HG03175 (cell line): ENCODE results near the gene ANKRD28.

Experiments used
- ATAC-seq: cut with Tn5 transposase; IDR thresholded peaks from one replicate; pipeline ENCODE4 v1.9.1; 2021; ENCODE audit warnings: mild to moderate bottlenecking, moderate library complexity; ENCODE audit not compliant: unreplicated experiment

ANKRD28 gene

DNA sequence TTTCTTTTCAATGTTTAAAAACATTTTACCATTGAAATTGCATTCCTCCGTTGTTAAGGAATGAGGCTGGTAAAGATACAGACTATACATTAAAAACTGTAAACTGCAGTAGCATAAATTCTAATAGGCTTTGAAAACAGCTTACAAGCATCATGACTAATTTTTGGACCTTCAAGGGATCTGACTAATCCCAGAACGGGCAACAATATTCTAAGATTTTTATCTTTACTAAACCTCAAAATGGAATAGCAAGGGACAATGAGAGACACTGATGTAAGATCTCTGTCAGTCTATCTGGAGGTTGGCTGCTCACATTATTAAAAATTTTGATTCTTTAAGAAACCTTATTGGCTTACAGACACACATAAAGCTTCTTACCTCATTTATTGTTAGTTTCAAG lies 121.5 kb downstream of the ANKRD28 start:
- ATAC-seq = no peak

DNA sequence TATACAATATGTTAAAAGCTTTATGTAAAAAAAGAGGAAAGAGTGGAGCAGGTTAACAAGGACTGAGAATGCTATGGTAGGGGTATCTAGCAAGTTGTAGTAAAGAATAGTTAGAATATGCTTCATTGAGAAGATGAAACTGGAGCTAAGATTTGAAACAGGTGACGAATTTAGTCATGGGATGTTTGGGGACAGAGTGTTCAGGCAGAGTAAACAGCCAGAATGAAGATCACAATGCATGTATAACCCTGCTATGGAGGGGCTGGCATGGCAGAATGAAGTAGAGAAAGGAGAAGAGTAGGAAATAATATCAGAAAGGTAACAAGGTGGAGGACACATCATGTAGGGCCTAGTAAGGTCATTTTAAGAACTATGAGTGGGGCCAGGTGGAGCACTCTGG lies 124.2 kb downstream of the ANKRD28 start:
- ATAC-seq = no peak

DNA sequence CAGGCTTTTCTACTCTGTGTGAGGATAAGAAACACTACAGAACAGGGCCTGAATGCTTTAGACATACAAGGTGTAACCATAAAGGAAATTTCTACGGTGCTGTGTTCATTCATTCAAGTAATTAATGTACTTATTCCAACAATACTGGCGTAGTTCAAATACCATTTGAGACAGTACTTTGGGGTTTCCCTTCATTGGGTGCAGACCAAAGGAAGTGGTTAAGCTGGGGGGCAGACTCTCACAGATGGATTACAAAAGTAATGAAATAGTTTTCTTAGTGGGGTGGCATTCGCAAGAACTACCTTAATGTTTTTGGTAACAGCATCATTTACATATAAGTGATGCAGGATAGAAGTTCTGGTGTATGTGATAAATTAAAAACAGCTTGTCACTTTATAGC lies 130.3 kb downstream of the ANKRD28 start:
- ATAC-seq = no peak

DNA sequence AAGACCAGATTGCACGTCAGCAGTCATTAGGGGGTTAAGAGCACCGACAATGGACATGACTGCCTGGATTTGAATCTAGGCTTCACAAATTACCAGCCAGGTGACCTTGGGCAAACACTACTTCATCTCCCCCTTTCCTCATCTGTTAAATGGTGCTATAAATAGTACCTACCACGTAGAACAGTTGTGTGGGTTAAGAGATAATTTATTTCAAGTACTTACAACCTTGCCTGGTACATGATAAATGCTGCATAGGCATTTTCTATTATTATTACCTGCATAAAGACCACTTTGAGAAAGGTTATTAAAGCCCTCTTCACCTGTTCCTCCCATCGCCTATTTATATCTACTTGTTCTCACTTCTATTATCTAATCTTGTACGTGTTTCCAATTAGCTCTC lies 131.5 kb downstream of the ANKRD28 start:
- no peak for ATAC-seq

DNA sequence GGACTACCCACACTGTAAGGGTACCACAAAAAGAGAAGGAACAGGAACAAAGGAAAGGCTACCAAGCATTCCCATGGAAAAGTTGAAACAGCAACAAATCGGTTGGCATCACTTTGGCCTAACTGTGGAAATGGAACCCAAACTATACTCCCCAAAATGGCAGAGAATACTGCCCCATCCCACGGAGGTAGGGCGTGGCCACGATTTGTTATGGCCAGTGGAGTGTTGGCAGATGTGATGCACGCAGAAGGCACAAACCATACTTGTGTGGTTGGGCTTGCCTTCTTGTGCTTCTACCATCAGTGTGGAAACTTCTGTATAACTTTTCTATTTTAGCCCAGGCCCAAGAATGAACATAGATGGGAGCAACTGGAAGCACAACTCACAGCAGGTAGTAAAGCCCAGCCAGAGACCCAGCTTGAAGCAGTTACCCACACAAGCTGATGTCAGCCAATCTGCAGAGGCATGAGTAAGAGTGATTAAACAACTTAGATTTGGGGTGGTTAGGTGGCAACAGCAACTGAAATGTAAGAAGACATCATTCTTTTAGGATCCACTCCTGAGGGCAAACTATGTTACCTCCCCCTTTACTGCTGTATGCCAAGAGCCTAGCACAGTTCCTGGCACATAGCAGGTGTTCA lies 132.1 kb downstream of the ANKRD28 start:
- ATAC-seq = no peak

DNA sequence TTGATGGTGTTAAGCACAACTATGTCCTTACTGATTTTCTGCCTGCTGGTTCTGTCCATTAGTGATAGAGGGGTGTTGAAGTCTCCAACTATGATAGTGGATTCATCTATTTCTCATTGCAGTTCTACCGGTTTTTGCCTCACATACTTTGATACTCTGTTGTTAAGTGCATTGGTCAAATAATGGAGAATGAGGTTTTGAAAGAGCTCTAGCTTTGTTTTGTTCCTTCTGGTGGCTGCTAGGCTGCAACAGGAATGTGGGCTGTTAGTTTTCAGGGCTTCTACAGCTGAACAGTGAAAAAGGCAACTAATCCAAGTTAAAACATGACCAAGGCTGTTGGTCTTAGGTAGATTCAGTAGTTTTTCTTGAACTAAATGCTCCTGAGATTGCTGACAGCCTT lies 133.6 kb downstream of the ANKRD28 start:
- ATAC-seq = no peak

DNA sequence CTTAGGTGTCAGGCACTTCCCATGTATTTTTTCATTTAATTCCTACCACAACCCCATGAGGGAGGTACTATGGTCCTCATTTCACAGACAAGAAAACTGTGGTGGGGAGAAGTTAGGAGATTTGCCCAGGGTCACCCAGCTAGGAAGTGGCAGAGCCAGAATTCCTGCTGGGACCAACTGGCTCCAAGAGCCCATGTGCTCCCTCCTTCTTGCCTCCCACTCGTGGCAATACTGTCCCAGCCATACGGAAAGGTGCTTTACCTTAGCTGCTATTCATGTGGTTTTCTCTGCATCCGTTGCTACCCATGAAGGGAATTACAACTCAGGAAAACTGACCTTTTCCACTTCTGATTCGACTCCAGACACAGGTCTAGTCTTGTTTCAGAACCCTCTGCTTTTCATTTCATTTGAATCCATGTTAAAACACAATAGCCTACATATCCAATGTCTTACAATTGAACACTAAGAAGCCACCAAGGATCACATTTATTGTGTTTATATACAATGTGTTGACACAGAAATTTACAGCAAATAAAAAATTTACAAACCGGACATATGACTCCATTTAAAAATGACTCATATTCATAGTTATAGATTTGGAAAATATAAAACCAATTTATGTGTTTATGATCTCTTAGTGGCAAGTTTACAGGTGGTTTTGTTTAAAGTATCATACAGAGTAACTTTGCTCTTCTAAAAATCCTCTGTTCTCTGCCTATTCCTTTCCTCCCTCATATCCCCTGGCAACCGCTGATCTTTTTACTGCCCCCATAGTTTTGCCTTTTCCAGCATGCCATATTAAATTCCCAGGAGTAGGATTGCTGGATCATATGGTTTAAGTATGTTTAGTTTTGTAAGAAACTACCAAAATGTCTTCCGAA lies 137.5 kb downstream of the ANKRD28 start:
- ATAC-seq = no peak

DNA sequence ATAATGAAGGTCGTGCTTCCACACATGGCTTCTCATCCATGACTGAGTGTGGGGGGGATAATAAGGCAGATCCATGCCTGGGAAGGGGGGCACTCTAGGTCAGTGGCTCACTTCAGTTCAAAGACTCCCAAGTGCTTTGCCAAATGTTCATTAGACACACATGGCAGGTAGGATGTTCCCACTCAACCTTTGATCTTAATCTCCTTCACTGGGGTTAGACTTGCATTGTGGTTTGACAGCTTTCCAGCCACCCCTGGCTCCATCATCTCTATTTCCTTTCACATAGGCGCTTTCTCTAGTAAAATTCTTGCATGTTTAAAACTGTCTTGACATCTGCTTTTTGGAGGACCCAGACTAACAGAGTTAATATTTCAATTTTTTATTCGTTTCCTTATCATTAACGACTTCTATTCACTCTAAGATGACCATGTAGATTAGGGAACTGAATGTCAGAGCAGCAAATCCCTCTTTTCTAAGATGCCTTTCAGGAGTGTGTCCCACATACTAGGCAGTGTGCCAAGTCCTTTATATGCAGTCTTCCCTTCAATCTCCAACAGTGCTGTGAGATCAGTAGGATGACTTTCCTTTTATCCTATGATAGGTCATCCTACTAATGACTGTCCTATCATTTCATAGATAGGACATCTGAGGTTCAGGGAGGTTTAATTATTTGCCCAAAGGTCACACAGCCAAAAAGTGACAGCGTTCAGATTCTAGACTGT lies 138.4 kb downstream of the ANKRD28 start:
- ATAC-seq = no peak

DNA sequence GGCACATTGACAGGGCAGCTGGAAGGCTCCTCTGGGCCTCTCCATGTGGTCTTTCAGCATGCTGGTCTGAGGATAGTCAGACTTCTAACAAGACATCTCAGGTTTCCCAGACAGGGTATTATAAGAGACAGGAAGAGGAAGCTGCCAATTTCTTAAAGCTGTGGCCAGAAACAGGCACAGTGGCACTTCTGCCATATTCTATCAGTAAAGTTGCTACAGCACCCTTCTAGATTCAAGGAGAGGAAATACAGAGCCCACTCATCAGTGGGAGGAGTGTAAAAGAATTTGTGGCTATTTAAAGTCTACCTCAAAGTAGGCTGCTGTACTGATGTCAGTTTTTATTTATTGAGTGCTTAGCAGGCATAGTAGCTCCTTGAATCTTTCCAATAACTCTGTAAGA lies 140.8 kb downstream of the ANKRD28 start:
- no peak for ATAC-seq

DNA sequence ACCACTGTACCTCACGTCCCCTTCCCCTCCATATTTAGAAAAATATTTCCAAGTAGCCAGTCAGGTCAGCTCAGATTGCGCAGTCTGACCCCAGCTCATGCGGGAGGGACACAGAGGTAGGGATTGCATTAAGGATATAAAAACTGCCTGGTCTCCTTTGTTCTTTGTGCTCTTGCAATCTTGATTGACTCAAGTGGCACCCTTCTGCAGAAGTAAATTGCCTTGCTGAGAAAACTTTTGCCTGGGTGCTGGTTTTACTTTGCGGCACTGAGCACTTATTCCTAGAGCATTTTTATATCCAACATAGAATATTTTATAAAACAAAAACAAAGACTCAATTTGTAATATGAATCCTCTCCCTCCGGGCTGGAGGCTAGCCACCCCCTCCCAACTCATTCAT lies 141.4 kb downstream of the ANKRD28 start:
- ATAC-seq = no peak

DNA sequence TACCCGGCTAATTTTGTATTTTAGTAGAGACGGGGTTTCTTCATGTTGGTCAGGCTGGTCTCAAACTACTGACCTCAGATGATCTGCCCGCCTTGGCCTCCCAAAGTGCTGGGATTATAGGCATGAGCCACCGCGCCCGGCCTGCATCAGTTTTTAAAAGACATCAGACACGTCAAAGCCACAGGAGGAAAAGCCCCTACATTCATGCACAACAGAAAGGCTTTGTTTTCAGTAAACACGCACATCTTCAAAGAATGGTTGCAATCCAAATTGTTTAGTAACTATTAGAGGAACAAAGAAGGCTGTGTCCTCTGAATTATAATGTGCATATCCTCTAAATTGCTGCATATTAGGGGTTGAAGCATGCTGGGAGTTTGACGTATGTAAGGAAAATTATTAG lies 142.9 kb downstream of the ANKRD28 start:
- ATAC-seq = no peak

DNA sequence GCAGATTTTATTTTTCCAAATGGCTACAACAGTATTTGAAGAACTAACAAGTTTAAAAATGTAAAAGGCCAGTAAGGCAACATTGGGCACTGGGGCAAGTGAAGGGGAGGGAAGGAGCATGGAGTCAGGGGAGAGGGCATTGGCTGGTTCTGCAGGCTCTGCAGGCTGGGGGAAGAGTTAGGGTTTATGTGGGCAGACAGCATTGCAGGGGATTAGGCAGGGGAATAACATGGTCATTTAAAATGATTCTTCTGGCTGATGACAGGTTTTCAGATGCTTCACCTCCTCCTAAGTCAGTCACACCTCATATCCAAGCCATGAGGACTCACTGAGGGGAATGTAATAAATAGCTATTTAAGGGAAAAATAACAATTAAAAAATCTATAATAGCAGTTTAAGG lies 143.7 kb downstream of the ANKRD28 start:
- ATAC-seq = no peak

DNA sequence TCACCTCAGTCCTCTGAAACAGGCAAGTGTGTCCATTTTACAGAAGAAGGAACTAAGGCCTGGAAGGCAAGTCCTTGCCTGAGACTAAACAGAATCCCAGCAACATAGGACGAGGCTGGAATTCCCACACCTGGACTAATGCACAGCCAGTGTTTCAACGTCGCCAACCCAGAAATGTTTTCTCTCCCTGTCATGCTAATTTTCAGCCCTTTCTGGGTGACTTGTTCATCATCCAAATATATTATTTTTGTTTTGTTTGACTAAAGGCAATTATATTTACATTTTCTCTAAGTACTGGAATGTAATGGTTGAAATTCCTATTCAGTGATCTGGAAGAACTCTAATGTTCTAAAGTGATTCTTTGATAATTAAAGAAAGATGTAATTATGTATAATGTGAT lies 144.5 kb downstream of the ANKRD28 start:
- ATAC-seq = no peak

DNA sequence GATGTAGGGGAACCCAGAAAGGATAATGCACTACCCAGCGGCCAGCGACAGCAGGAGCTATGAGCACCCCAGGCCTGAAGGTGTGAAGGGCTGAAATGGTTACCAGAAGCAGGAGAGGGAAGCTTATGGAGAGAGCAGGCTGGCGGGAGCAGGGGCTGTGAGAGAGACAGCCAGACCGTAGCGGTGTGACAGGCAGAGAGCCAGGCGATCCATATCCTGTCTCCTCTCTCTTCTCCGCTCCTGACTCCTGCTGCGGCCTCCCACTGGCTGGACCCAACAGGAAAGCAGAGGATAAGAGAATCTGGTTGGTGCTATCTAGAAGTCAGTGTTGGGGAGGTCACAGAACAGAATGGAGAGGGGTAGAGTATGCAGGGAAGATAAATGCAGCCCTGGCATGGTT lies 146.4 kb downstream of the ANKRD28 start:
- ATAC-seq = no peak

DNA sequence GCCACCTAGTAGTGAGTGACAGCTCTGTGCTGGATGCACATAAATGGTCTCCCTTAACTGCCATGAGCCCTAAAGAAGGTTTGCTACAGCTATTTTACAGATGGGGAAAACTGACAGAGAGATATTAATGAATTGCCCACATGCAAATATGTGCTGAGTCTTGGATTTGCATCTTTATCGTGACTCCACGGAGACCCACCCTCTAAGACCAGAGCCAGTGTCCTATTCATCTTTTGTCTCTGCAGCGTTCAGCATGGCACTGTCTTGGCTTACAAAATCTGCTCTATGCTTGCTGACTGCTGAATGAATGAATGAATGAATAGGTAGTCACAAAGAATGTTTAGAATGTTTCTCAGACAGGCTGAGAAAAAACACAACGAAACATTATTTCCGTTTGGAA lies 147.9 kb downstream of the ANKRD28 start:
- ATAC-seq = no peak

DNA sequence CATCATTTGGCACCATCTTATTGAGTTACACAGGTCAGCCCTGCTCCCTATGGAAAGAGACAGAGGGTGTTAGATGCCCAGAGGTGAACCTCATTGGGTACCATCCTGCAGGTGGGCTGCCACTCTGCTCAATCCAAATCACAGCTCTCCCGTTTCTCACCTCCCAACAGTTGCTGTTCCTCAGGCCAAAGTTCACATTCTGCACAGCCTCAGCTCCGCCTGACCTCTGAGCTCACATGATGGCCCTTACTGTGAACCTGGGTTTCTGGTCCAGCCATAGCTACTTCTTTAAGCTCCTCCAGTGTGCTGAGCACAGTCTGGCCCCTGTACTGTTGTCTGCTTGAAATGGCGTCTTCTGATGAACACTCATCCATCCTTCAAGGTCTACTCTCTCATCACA lies 148.4 kb downstream of the ANKRD28 start:
- no peak for ATAC-seq

DNA sequence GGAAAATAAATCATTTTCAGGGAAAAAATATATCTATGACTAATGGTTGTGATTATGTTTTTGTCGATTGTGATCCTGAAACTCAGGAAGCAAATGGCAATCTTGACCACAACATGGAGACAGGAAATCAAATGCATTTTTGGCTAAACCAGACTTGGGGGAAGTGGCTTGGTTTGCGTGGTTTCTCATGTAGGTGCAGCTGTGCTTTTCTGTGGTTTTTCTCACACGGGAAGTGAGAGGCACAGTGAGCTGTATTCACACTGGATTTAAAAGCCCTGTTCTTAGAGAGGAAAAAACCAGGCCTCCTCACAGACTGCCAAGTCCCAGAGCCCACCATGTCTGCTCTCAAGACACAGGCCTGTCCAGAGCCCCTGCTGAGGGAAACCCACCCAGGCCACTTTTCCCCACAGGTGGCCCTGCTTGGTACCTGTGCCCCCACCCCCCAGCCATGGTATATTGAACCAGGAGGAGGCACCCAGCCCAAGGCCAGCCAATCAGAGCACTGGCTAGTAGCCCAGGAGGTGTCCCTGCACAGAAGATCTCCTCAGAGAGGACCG lies 150.1 kb downstream of the ANKRD28 start:
- ATAC-seq = peak; percentile 95

DNA sequence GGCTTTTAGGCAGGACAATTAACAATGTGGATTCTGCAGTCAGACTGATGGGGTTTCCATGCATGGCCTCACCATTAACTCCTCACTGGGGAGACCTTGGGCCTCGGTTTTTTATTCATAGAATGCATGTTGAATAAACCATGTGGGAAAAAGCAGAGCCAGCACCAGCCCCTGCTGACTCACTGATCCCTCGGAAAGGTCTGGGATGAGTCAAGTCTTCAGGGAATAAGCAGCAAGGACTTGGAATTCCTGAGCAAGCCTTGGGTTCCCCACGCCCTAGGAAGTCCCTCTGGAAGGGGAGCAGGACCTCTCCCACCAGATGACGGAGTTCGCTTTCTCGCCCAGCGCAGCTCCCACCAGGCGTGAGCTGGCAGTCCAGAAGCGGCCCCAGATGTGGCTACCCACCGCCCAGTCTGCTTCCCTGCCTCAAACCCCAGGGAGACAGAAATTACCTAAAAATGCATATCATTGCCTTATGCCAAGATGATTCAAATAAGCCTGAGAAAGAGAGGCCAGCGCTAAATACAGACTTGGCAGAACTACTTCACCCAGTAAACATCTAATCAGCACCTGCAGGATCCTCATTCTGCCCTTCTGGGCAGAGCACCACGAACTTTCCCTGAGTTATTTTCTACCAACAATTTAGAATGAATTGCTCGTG lies 150.8 kb downstream of the ANKRD28 start:
- peak; percentile 27 for ATAC-seq

DNA sequence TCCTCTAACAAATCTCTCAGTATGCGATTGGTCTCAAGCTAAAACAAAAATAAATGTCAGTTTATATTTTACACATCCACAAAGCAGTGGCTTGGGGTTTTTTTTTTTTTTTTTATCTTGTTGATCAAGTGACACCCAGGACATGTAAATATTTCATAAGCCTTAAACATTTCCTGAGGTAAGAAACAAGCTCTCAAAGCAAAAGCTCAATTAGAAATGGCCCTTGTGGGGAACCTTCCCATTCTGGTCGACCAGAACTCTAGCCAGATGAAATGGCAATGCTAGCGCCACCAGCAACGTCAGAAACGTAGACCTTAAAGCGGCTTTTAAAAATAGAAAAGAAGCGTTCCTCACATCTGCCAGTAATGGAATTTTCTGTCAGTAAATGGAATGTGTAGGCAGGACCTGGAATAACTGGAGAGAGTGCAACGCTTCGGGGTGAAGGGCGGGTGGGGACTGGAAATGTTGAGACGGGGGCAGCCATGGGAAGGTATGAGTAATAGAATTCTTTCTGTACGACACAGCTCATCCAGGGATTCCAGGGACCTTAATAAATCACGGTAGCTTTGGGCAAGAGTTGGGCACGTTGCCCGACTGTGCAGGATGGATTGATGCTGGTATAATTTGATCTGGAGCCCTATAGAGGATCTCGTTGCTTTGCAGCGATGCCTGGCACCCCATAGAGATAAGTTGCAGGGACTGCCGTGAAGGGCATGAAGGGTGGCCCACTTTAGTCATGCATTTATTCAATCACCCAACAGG lies 151.9 kb downstream of the ANKRD28 start:
- ATAC-seq = no peak

DNA sequence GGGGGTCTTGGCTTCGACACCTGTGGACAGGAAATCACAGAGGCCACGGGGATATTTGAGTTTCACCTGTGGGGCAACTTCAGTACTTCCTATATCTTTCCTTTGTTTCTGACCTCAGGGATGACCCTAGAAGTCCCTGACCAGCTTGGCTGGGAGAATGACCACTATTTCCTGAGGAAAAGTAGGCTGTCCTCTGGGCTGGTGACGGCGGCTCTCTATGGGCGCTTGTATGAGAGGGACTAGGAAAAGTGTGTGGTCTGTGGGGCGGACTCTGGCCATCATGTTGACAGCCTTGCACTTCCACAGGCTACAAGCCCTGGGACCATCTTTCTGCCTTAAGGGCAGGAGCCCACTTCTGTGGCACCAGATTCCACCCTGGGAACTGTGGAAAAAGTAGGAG lies 152.5 kb downstream of the ANKRD28 start:
- ATAC-seq = no peak
